HepG2 (cell line): ENCODE data around the gene RPRD2.

Experiments
- KDM1A ChIP-seq: IDR thresholded peaks from 2 replicates; pipeline ENCODE4 v1.6.1; 2016; ENCODE audit warnings: missing compliant biosample characterization
- TBX3 ChIP-seq: fragments of 450-650 bp; IDR thresholded peaks from 2 replicates; pipeline ENCODE4 v1.6.1; 2017; ENCODE audit warnings: antibody characterized with exemption, mild to moderate bottlenecking, inconsistent platforms, borderline replicate concordance
- TF ChIP-seq, protein P1 (sequence below): sonication (generic); formaldehyde crosslinking; conservative IDR thresholded peaks from 2 replicates; pipeline ENCODE4 v1.8.0; 2022; ENCODE audit warnings: low read depth, missing genetic modification reagents

DNA sequence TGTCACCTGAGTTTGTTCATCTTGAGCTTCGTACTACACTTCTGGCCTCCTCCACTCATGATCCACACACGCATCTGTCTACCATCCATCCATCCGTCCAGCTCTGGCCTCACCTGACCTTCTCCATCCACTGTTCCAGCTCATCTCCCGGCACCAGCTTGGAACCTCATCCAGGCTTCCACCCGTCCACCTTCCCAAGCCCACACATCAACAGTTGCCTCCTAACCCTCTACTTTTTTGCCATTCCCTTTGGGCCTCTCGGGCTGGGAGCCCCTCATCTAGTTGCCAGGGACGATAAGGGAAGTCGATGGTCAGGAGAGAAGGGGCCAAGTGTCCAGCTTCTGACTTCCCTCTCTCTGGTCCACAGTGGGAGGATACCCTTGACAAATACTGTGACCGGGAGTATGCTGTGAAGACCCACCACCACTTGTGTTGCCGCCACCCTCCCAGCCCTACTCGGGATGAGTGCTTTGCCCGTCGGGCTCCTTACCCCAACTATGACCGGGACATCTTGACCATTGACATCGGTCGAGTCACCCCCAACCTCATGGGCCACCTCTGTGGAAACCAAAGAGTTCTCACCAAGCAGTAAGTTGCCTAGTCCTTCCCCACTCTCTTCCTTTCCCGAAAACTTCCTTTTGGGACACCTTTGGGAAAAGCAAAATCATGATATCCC lies 148.2 kb downstream of the RPRD2 start:
- TF ChIP-seq, protein P1, sequence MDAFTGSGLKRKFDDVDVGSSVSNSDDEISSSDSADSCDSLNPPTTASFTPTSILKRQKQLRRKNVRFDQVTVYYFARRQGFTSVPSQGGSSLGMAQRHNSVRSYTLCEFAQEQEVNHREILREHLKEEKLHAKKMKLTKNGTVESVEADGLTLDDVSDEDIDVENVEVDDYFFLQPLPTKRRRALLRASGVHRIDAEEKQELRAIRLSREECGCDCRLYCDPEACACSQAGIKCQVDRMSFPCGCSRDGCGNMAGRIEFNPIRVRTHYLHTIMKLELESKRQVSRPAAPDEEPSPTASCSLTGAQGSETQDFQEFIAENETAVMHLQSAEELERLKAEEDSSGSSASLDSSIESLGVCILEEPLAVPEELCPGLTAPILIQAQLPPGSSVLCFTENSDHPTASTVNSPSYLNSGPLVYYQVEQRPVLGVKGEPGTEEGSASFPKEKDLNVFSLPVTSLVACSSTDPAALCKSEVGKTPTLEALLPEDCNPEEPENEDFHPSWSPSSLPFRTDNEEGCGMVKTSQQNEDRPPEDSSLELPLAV (CRISPR knock-in tag) = no peak
- TF ChIP-seq KDM1A (no peak), TBX3 (no peak)
